A673 (cell line): ENCODE data around the gene SNX10. TPM values are rescaled to one million over a fixed set of nuclear protein-coding genes. Genes with fewer than 3 reads are reported as not detected.

ENCODE experiments used
- BruUV-seq: library from RNA; stranded (reverse); fragments of 400-500 nt; replicated peaks from 2 replicates; lab custom pipeline; 2021; lab: Mats Ljungman, UMichigan
- CTCF ChIA-PET: fragments of 300-600 bp; sonication (Branson Sonifier 250); formaldehyde crosslinking; loops from one replicate; lab custom pipeline; 2022; ENCODE audit warnings: antibody characterized with exemption; lab: Charles Lee
- POLR2A ChIA-PET: fragments of 300-600 bp; sonication (Branson Sonifier 250); formaldehyde crosslinking; loops from one replicate; lab custom pipeline; 2022; ENCODE audit warnings: antibody characterized with exemption; ENCODE audit not compliant: low non-redundant PET; lab: Charles Lee
- DNase-seq: peaks from one replicate; pipeline ENCODE4 v3.0.0-alpha.2; 2015; ENCODE audit warnings: low spot score
- H3K27ac ChIP-seq: fragments of 200-600 bp; sonication (generic); 2 replicates; pipeline ENCODE4 v1.5.1; 2016; ENCODE audit warnings: mixed run types, low read depth, mild to moderate bottlenecking, mixed read lengths, antibody characterized with exemption, low read length; ENCODE audit not compliant: poor library complexity, severe bottlenecking
- H3K27me3 ChIP-seq: fragments of 200-600 bp; sonication (generic); replicated peaks from 2 replicates; pipeline ENCODE4 v1.6.1; 2017; ENCODE audit warnings: mixed run types, low read depth, mild to moderate bottlenecking, mixed read lengths, antibody characterized with exemption, low read length; ENCODE audit not compliant: insufficient read depth, poor library complexity
- H3K36me3 ChIP-seq: fragments of 200-600 bp; sonication (generic); 2 replicates; pipeline ENCODE4 v1.6.1; 2016; ENCODE audit warnings: mixed run types, mild to moderate bottlenecking, mixed read lengths, antibody characterized with exemption, low read length; ENCODE audit not compliant: insufficient read depth, poor library complexity, severe bottlenecking
- H3K4me1 ChIP-seq: fragments of 200-600 bp; sonication (generic); 2 replicates; pipeline ENCODE4 v1.6.1; 2017; ENCODE audit warnings: mixed run types, mild to moderate bottlenecking, mixed read lengths, antibody characterized with exemption, low read length; ENCODE audit not compliant: insufficient read depth, poor library complexity, severe bottlenecking
- H3K4me3 ChIP-seq: fragments of 200-600 bp; sonication (generic); 2 replicates; pipeline ENCODE4 v1.5.1; 2016; ENCODE audit warnings: low read depth, mixed run types, mild to moderate bottlenecking, mixed read lengths, low read length; ENCODE audit not compliant: poor library complexity, severe bottlenecking
- H3K9me3 ChIP-seq: fragments of 200-600 bp; sonication (generic); 2 replicates; pipeline ENCODE4 v1.6.1; 2016; ENCODE audit warnings: mixed run types, low read depth, mild to moderate bottlenecking, mixed read lengths, antibody characterized with exemption, low read length; ENCODE audit not compliant: poor library complexity, severe bottlenecking
- EZH2 ChIP-seq: fragments of 200-600 bp; sonication (generic); IDR thresholded peaks from 2 replicates; pipeline ENCODE4 v1.6.1; 2017; ENCODE audit warnings: borderline replicate concordance, low read depth, mild to moderate bottlenecking, mixed read lengths, antibody characterized with exemption, low read length; ENCODE audit not compliant: poor library complexity, severe bottlenecking
- intact Hi-C: fragments of 100-400 bp; cut with micrococcal nuclease; formaldehyde crosslinking; loops from one replicate; pipeline ENCODE4 v1.10.0; 2022; ENCODE audit not compliant: unreplicated experiment
- total RNA-seq: library from RNA; stranded (reverse); gene quantifications from 2 replicates; pipeline ENCODE4 v1.2.3, GENCODE V29; 2021
- TF ChIP-seq, protein P1 (sequence below): fragments of 300-800, 200-600 bp; sonication (generic); conservative IDR thresholded peaks from 2 replicates; pipeline ENCODE4 v1.5.1; 2017; ENCODE audit warnings: low read depth, mild to moderate bottlenecking, antibody characterized with exemption, low read length, moderate library complexity, mixed read lengths

Gene SNX10
- total RNA-seq, 1 experiment from 2014 or later = 1.1 TPM

DNA sequence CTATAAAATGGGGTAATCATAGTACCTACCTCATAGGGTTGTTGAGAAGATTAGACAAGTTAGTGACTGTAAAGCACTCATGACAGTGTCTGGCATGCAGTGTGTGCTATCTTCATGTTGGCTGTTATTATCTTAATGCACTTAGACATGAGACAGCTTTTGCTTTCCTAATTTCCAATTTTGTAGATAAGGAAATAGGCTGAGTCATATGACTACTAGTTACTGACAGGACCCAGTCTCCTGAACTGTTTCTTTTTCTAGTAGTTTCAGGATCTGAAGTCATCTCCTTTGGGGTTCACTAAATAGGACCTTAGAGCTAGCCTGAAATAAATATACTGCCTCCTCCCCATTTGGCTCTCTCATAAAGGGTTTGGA lies 74.2 kb downstream of the SNX10 start:
- Histone ChIP-seq H3K4me3 (no peak overlapping the region), H3K4me1 (peaks cover 2% of the 10 kb centered on the region), H3K9me3 (no peaks in the 10 kb centered on the region), H3K27ac (no peak overlapping the region), H3K36me3 (no peaks in the 10 kb centered on the region), H3K27me3 (peaks cover 16% of the 10 kb centered on the region)
- ChIA-PET CTCF (interaction anchor here (1.3 to 1.8 kb wide), 4 partner anchors 275 to 473 kb away, joined by 3 to 12 read pairs (median 10); no protein-coding TSS in a partner anchor), POLR2A (interaction anchor here (0.6 kb wide), 2 partner anchors 10 to 166 kb away, joined by 3 read pairs; no protein-coding TSS in a partner anchor)
- DNase-seq = no peak
- no TSS peak for BruUV-seq
- intact Hi-C loops = loop anchor here (1.0 to 10.0 kb wide), 6 partner anchors 273 to 1111 kb away; no protein-coding TSS in a partner anchor
- TF ChIP-seq EZH2 = no peak
- TF ChIP-seq, protein P1, sequence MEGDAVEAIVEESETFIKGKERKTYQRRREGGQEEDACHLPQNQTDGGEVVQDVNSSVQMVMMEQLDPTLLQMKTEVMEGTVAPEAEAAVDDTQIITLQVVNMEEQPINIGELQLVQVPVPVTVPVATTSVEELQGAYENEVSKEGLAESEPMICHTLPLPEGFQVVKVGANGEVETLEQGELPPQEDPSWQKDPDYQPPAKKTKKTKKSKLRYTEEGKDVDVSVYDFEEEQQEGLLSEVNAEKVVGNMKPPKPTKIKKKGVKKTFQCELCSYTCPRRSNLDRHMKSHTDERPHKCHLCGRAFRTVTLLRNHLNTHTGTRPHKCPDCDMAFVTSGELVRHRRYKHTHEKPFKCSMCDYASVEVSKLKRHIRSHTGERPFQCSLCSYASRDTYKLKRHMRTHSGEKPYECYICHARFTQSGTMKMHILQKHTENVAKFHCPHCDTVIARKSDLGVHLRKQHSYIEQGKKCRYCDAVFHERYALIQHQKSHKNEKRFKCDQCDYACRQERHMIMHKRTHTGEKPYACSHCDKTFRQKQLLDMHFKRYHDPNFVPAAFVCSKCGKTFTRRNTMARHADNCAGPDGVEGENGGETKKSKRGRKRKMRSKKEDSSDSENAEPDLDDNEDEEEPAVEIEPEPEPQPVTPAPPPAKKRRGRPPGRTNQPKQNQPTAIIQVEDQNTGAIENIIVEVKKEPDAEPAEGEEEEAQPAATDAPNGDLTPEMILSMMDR = no peak

DNA sequence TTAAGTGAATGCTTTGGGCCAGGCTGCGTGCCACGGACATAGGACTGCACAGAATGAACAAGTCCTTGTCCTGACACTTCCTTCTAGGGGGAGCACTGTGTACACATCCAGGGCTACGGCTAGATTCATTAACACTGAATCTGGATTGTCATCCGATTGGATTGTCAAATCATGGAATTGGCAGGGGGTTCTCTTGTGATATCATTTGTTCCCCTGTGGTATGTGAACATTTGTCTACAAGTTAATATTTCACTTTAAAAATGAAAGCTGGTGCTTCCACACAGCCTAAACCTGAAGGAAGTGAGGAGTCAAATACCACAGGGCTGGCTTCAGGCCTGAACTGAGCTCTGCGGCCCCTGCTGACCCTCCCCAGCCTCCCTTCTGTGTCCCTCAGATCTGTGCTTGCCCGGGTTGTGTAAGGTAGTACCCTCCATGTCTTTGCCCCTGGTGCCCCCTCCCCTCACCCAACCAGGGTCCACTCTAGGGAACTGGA lies 75.6 kb downstream of the SNX10 start:
- POLR2A ChIA-PET = no interaction called here
- no peak for DNase-seq
- peaks cover 2% of the 10 kb centered on the region for H3K4me1 ChIP-seq
- no peak overlapping the region for H3K27ac ChIP-seq
- BruUV-seq = no TSS peak
- CTCF ChIA-PET = interaction anchor here (1.5 kb wide), 1 partner anchor 301 kb away, joined by 3 read pairs; no protein-coding TSS in a partner anchor
- H3K36me3 ChIP-seq = no peaks in the 10 kb centered on the region
- intact Hi-C loops = loop anchor here (5.0 to 10.0 kb wide), 4 partner anchors 512 to 1112 kb away; no protein-coding TSS in a partner anchor
- H3K27me3 ChIP-seq = peaks cover 30% of the 10 kb centered on the region
- no peak overlapping the region for H3K4me3 ChIP-seq
- no peaks in the 10 kb centered on the region for H3K9me3 ChIP-seq
- no peak for TF ChIP-seq EZH2
- TF ChIP-seq, protein P1 = no peak

DNA sequence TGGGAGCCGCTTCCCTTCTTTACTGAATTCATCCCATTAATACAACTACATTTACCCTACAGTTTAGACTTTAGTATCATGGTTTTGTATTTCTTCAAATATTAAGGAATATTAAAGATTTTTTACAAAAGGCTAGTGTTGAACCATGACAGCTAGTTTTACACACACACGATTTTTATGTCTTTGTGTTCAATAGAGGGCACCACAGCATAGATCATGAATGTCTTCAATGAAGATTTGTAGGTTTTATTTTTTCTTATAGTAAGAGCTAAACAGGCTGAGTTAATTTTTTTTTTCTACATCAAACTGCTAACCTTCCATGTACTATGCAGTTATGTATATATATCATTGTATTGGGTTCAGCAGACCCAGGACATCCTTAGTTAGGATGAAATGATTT lies 76.9 kb downstream of the SNX10 start:
- H3K9me3 ChIP-seq = no peaks in the 10 kb centered on the region
- H3K27ac ChIP-seq = no peak overlapping the region
- H3K4me3 ChIP-seq = no peak overlapping the region
- ChIA-PET CTCF (interaction anchor here (1.1 to 2.1 kb wide), 5 partner anchors 278 to 810 kb away, joined by 3 to 21 read pairs (median 5); no protein-coding TSS in a partner anchor), POLR2A (no interaction called here)
- peaks cover 2% of the 10 kb centered on the region for H3K4me1 ChIP-seq
- peaks cover 43% of the 10 kb centered on the region for H3K27me3 ChIP-seq
- intact Hi-C loops = loop anchor here (5.0 to 10.0 kb wide), 4 partner anchors 514 to 1114 kb away; no protein-coding TSS in a partner anchor
- DNase-seq = no peak
- H3K36me3 ChIP-seq = no peaks in the 10 kb centered on the region
- TF ChIP-seq, protein P1 = no peak
- no peak for TF ChIP-seq EZH2
- BruUV-seq = no TSS peak
